ENCODE results near the gene RAP1GAP2.
"Not testable (repeated sequence)": the region's sequence is repeated elsewhere in the genome, so short reads cannot be mapped to it uniquely, and the experiment has no call there.

RAP1GAP2 gene

DNA sequence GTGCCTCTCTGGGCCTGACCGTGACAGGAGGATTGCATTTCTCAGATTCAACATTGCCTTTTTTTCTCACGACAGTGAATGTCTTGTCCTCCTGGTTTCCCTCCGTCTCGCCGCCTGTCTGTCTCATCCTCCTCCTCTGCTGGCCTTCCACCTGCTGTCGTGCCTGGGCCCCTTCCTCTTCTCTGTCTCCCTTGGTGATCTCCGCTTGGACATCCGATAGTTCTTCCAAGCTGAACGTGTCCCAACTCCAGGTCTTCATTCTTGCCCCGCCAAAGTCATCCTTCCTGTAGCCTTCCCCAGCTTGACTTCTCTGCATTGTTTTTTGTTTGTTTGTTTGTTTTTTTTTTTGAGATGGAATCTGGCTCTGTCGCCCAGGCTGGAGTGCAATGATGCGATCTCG, 79.4 kb downstream of the RAP1GAP2 start:
- Histone ChIP-seq H3K27me3 (ENCODE audit: insufficient read depth, low read length) (no peaks in the 10 kb centered on the region), H3K36me3 (ENCODE audit: insufficient read depth, low read depth, low read length) (no peaks in the 10 kb centered on the region), H3K9ac (ENCODE audit: low read depth, low read length) (no peak overlapping the region), H3K27ac (ENCODE audit: low read length) (no peak overlapping the region), H3K4me1 (ENCODE audit: insufficient read depth, low read length) (peaks cover 34% of the 10 kb centered on the region), H3K9me3 (ENCODE audit: insufficient read depth, low read depth, low read length) (no peaks in the 10 kb centered on the region), H3K4me3 (ENCODE audit: low read length) (no peak overlapping the region)

DNA sequence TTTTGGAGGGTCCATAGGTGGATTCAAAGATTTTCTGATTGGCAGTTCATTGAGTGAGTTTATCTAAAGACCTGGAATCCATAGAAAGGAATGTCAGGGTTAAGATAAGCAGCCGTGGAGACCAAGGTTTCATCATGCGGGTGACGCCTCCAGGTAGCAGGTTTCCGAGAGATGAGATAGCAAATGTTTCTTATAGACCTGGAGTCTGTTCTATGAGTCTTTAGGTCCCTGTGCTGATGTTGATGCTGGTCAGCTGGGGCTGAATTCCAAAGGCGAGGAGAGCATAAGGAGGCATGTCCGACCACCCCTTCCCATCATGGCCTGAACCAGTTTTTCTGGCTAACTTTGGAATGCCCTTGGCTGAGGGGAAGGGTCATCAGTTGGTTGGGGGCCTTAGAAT, 80.2 kb downstream of the RAP1GAP2 start:
- no peaks in the 10 kb centered on the region for H3K36me3 ChIP-seq (ENCODE audit: insufficient read depth, low read depth, low read length)
- no peak overlapping the region for H3K27ac ChIP-seq (ENCODE audit: low read length)
- peaks cover 28% of the 10 kb centered on the region for H3K4me1 ChIP-seq (ENCODE audit: insufficient read depth, low read length)
- H3K4me3 ChIP-seq (ENCODE audit: low read length): no peak overlapping the region
- no peak overlapping the region for H3K9ac ChIP-seq (ENCODE audit: low read depth, low read length)
- no peaks in the 10 kb centered on the region for H3K9me3 ChIP-seq (ENCODE audit: insufficient read depth, low read depth, low read length)
- no peaks in the 10 kb centered on the region for H3K27me3 ChIP-seq (ENCODE audit: insufficient read depth, low read length)

DNA sequence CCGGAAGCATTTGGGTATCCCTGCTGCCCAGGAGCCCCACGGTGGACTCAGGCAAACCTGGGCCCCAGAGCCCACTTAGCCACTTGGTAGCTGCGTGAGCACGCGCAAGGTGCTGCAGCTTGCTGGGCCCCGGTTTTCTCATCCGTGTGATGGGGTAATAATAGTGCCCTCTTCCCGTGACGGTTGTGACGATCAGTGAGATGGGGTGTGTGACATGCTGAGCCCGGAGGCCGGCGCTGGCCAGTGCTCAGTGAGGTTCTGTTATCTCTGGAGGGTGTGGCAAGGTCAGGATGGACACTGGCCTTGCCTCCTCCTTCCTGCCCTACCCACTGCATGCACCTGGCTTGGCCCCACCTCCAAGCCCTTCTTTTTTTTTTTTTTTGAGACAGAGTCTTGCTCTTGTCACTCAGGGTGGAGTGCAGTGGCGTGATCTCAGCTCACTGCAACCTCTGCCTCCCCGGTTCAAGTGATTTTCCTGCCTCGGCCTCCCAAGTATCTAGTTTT, 82.6 kb downstream of the RAP1GAP2 start:
- Histone ChIP-seq H3K27ac (ENCODE audit: low read length) (no peak overlapping the region), H3K9ac (ENCODE audit: low read depth, low read length) (no peak overlapping the region), H3K4me3 (ENCODE audit: low read length) (no peak overlapping the region), H3K36me3 (ENCODE audit: insufficient read depth, low read depth, low read length) (no peaks in the 10 kb centered on the region), H3K27me3 (ENCODE audit: insufficient read depth, low read length) (no peaks in the 10 kb centered on the region), H3K9me3 (ENCODE audit: insufficient read depth, low read depth, low read length) (no peaks in the 10 kb centered on the region), H3K4me1 (ENCODE audit: insufficient read depth, low read length) (peaks cover 31% of the 10 kb centered on the region)

DNA sequence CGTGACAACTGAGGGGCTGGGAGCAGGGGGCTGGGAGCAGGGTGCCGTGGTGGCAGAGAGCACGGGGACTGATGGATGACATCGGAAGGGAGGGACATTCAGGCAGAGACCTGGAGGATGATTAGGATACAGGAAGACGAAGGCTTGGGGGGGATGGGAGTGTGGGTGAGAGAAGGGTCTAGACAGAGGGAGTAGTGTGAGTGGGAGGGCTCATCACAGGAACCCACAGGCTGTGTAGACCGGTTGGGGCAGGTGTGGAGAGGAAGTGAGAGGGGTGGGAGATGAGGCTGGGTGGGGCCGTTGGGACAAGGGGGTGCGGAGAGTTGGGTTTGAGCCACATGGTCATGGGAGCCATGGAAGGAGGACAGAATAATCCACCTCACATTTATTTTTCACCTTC, 83.8 kb downstream of the RAP1GAP2 start:
- no peak overlapping the region for H3K4me3 ChIP-seq (ENCODE audit: low read length)
- H3K9ac ChIP-seq (ENCODE audit: low read depth, low read length): no peak overlapping the region
- H3K36me3 ChIP-seq (ENCODE audit: insufficient read depth, low read depth, low read length): no peaks in the 10 kb centered on the region
- H3K4me1 ChIP-seq (ENCODE audit: insufficient read depth, low read length): peaks cover 24% of the 10 kb centered on the region
- no peaks in the 10 kb centered on the region for H3K9me3 ChIP-seq (ENCODE audit: insufficient read depth, low read depth, low read length)
- H3K27ac ChIP-seq (ENCODE audit: low read length): no peak overlapping the region
- no peaks in the 10 kb centered on the region for H3K27me3 ChIP-seq (ENCODE audit: insufficient read depth, low read length)

DNA sequence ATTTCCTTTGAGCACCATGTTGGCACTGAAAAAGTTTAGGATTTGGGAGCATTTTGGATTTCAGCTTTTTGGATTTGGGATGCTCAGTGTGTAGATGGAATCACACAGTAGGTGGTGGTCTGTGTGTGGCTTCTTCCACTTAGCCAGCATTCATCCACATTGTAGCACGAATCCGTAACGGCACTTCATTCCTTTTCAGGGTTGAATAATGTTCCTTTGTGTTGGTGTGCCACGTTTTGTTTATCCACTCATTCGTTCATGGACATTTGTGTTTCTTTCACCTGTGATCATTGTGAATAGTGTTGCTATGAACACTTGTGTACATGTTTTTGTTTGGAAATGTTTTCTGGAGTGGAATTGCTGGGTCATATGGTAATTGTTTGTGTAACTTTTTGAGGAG, 85.1 kb downstream of the RAP1GAP2 start:
- Histone ChIP-seq H3K9me3 (ENCODE audit: insufficient read depth, low read depth, low read length) (no peaks in the 10 kb centered on the region), H3K9ac (ENCODE audit: low read depth, low read length) (no peak overlapping the region), H3K4me1 (ENCODE audit: insufficient read depth, low read length) (peaks cover 17% of the 10 kb centered on the region), H3K27ac (ENCODE audit: low read length) (no peak overlapping the region), H3K36me3 (ENCODE audit: insufficient read depth, low read depth, low read length) (no peaks in the 10 kb centered on the region), H3K4me3 (ENCODE audit: low read length) (no peak overlapping the region), H3K27me3 (ENCODE audit: insufficient read depth, low read length) (no peaks in the 10 kb centered on the region)

DNA sequence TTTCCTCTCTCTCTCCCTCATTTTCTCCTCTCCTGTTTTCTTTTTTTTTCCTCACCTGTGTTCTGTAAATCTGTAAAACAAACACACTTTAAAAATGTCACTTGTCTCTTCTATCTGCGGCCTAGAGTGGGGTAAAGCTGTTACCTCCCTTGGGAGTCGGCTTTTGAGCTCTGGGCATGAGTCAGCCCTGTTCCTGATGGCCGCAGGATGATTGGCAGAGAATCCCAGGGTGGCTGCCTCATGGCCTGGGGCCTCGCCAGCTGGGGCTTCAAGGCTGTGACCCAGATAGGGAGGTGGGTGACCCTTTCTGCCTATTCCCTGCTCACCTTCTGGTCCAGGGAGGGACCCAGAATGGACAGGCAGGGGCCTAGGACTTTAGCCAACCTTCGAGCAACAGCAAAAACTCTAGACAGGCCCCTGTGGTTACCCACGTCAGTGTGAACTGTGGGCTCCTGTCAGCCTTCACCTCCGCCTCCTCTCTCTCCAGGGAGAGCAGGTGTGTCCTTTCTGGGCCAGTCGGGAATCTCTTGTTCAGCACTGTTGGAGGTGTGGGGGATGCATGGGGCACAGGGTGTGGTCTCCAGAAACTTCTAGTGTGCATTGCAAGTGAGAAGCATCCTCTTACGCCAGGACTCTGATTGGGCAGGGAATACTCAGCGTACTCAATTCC, 87.4 kb downstream of the RAP1GAP2 start:
- no peaks in the 10 kb centered on the region for H3K9me3 ChIP-seq (ENCODE audit: insufficient read depth, low read depth, low read length)
- H3K36me3 ChIP-seq (ENCODE audit: insufficient read depth, low read depth, low read length): no peaks in the 10 kb centered on the region
- 0 out of 2 replicates have a peak overlapping the region, but pooled peaks have one; percentile 13 for H3K9ac ChIP-seq (ENCODE audit: low read depth, low read length)
- no peak overlapping the region for H3K27ac ChIP-seq (ENCODE audit: low read length)
- H3K27me3 ChIP-seq (ENCODE audit: insufficient read depth, low read length): no peaks in the 10 kb centered on the region
- H3K4me1 ChIP-seq (ENCODE audit: insufficient read depth, low read length): peaks cover 13% of the 10 kb centered on the region
- no peak overlapping the region for H3K4me3 ChIP-seq (ENCODE audit: low read length)

DNA sequence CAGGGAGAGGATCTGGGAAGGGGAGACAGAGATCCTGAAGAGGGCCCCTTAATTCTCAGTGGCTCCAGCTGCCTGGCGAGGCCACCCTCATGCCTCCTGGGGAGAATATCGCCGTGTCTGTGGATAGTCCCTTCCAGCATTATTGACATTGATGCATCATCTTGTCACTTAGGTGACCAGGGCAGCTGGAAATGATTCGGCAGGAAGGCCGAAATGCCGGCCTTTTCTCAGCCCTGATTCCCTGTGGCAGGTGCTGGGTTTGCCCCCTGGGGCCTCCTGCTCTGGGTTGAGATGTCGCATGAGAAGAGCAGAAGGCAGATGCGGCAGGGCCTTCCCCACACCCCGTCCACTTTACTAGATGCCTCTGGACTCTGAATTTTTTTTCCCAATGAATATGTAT, 89.5 kb downstream of the RAP1GAP2 start:
- Histone ChIP-seq H3K9ac (ENCODE audit: low read depth, low read length) (no peak overlapping the region), H3K4me3 (ENCODE audit: low read length) (no peak overlapping the region), H3K27ac (ENCODE audit: low read length) (no peak overlapping the region), H3K4me1 (ENCODE audit: insufficient read depth, low read length) (peaks cover 13% of the 10 kb centered on the region), H3K27me3 (ENCODE audit: insufficient read depth, low read length) (no peaks in the 10 kb centered on the region), H3K36me3 (ENCODE audit: insufficient read depth, low read depth, low read length) (no peaks in the 10 kb centered on the region), H3K9me3 (ENCODE audit: insufficient read depth, low read depth, low read length) (no peaks in the 10 kb centered on the region)

DNA sequence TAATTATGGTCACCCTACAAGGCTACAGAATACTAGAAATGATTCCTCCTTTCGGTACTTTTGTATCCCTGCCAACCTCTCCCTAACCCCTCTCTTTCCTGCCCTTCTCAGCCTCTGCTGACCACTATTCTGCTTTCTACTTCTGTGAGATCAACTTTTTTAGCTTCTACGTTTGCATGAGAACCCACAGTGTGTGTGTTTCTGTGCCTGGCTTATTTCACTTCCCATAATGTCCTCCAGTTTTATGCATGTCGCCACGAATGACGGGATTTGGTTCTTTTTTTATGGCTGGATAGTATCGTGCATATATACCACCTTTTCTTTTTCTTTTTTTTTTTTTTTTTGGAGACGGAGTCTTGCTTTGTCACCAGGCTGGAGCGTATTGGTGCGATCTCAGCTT, 92.1 kb downstream of the RAP1GAP2 start:
- H3K9me3 ChIP-seq (ENCODE audit: insufficient read depth, low read depth, low read length): no peaks in the 10 kb centered on the region
- no peaks in the 10 kb centered on the region for H3K36me3 ChIP-seq (ENCODE audit: insufficient read depth, low read depth, low read length)
- no peaks in the 10 kb centered on the region for H3K27me3 ChIP-seq (ENCODE audit: insufficient read depth, low read length)
- H3K4me1 ChIP-seq (ENCODE audit: insufficient read depth, low read length): peaks cover 7% of the 10 kb centered on the region
- no peak overlapping the region for H3K9ac ChIP-seq (ENCODE audit: low read depth, low read length)
- no peak overlapping the region for H3K4me3 ChIP-seq (ENCODE audit: low read length)
- no peak overlapping the region for H3K27ac ChIP-seq (ENCODE audit: low read length)

DNA sequence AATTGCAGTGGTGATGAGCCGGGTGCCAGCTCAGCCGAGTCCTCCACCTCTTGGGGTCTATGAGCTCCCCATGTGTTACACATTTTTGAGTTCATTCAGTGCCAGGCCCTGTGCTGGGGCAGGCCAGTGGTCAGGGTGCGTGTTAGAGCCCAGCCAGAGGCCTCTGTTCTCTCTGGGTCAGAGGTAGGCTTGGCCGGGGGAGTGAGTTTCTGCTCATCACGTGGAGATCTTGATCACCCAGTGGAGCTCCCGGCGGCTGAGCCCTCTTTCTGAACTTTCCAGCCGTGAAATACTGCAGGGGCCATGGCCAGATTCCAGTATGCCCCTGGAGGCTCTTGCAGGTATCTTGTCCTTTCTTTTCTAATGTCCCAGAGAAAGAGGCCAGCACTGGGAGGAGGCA, 93.0 kb downstream of the RAP1GAP2 start:
- H3K4me3 ChIP-seq (ENCODE audit: low read length): no peak overlapping the region
- H3K27ac ChIP-seq (ENCODE audit: low read length): no peak overlapping the region
- H3K36me3 ChIP-seq (ENCODE audit: insufficient read depth, low read depth, low read length): no peaks in the 10 kb centered on the region
- H3K9me3 ChIP-seq (ENCODE audit: insufficient read depth, low read depth, low read length): no peaks in the 10 kb centered on the region
- H3K27me3 ChIP-seq (ENCODE audit: insufficient read depth, low read length): no peaks in the 10 kb centered on the region
- H3K9ac ChIP-seq (ENCODE audit: low read depth, low read length): no peak overlapping the region
- H3K4me1 ChIP-seq (ENCODE audit: insufficient read depth, low read length): no peaks in the 10 kb centered on the region; the same call in 1 of the 2 replicates

DNA sequence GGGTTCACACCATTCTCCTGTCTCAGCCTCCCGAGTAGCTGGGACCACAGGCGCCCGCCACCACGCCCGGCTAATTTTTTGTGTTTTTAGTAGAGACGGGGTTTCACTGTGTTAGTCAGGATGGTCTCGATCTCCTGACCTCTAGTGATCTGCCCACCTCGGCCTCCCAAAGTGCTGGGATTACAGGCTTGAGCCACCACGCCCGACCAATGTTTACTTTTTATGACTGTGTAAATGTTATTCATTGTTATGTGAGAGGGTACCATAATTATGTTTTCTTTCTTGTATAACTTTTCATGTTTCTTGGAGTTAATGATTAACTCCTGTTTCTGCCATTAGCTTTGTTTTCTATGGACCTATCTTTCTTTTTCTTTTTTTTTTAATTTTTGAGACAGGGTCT, 94.5 kb downstream of the RAP1GAP2 start:
- not testable (repeated sequence) for H3K9me3 ChIP-seq (ENCODE audit: insufficient read depth, low read depth, low read length); H3K4me1 ChIP-seq (ENCODE audit: insufficient read depth, low read length); H3K4me3 ChIP-seq (ENCODE audit: low read length); H3K9ac ChIP-seq (ENCODE audit: low read depth, low read length); H3K27ac ChIP-seq (ENCODE audit: low read length); H3K27me3 ChIP-seq (ENCODE audit: insufficient read depth, low read length); H3K36me3 ChIP-seq (ENCODE audit: insufficient read depth, low read depth, low read length)

DNA sequence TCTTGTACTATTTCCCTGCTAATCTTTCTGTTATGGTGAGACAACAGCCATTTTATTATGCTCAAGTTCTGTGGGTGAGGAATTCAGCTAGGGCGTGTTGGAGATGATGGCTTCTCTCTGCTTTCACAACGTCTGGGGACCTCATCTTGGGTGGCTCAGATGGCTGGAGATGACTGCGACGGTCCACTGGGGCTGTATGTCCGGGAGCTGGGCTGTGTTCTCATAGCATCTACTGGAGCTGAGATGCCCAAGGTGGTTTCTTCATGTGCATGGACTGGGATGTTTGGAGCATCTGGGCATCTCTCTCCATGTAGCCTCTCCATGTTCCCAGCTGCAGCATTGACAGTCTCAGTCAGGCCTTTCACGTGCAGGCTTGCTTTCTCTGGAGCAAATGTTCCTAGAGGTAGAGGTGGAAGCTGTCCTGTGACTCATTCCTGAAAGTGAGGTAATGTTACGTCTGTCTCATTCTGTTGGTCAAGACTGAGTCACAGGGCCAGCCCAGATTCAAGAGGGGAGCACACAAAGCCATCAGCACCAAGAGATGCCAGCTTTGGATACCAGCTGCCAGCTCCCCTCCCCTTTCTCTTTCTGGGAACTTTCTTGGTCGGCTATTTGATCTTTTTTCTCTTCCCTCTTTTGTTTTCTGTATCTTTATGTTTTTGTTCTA, 96.2 kb downstream of the RAP1GAP2 start:
- Histone ChIP-seq H3K9me3 (ENCODE audit: insufficient read depth, low read depth, low read length) (no peaks in the 10 kb centered on the region), H3K4me1 (ENCODE audit: insufficient read depth, low read length) (no peaks in the 10 kb centered on the region; the same call in 1 of the 2 replicates), H3K9ac (ENCODE audit: low read depth, low read length) (no peak overlapping the region), H3K27me3 (ENCODE audit: insufficient read depth, low read length) (no peaks in the 10 kb centered on the region), H3K27ac (ENCODE audit: low read length) (no peak overlapping the region), H3K4me3 (ENCODE audit: low read length) (no peak overlapping the region), H3K36me3 (ENCODE audit: insufficient read depth, low read depth, low read length) (no peaks in the 10 kb centered on the region)

DNA sequence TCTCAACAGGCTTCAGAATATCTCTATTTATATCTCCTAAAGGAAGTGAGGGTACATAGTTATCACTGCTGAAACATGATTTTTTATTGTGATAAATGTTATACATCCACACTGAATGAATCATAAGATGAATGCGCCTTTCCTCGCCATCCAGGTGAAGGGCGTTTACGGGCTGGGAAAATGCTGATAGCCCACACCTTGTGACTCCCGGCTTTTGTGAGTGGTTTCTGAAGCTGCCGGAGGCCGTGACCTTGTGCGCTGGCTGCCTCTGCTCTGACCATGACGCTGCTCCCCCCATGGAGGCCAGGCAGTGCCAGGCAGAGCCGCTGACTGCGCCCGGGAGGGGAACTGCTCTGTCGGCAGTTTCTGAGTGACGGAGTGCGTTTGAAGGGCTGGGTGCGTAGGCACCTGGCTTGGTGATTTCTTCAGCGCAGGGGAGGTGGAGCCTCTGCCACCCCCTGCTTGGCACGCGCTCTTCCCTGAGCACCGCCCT, 97.2 kb downstream of the RAP1GAP2 start:
- no peak overlapping the region for H3K27ac ChIP-seq (ENCODE audit: low read length)
- no peaks in the 10 kb centered on the region for H3K9me3 ChIP-seq (ENCODE audit: insufficient read depth, low read depth, low read length)
- no peaks in the 10 kb centered on the region; the same call in 1 of the 2 replicates for H3K4me1 ChIP-seq (ENCODE audit: insufficient read depth, low read length)
- H3K4me3 ChIP-seq (ENCODE audit: low read length): no peak overlapping the region
- H3K27me3 ChIP-seq (ENCODE audit: insufficient read depth, low read length): no peaks in the 10 kb centered on the region
- no peak overlapping the region for H3K9ac ChIP-seq (ENCODE audit: low read depth, low read length)
- no peaks in the 10 kb centered on the region for H3K36me3 ChIP-seq (ENCODE audit: insufficient read depth, low read depth, low read length)

All from iPS-20b (cell line).